OCI-LY1 (cell line): Measurements from ENCODE around the gene SLC25A10.

Experiments used
- H2AFZ ChIP-seq: fragments of 200-600 bp; sonication (generic), shearing (Covaris generic); 2 replicates; pipeline ENCODE4 v1.6.0; 2014; ENCODE audit warnings: antibody characterized with exemption, mild to moderate bottlenecking, low read length
- H3F3A ChIP-seq: fragments of 200-600 bp; sonication (generic), shearing (Covaris generic); 2 replicates; pipeline ENCODE4 v1.6.0; 2014; ENCODE audit warnings: mild to moderate bottlenecking, antibody characterized with exemption, low read length, moderate library complexity; ENCODE audit not compliant: insufficient read depth
- H3K27ac ChIP-seq: fragments of 200-600 bp; sonication (generic); 2 replicates; pipeline ENCODE4 v1.5.1; 2014; ENCODE audit warnings: low read length, mixed run types, mild to moderate bottlenecking, low read depth; ENCODE audit not compliant: poor library complexity, severe bottlenecking
- H3K27me3 ChIP-seq: fragments of 200-600 bp; sonication (generic); 2 replicates; pipeline ENCODE4 v1.6.0; 2014; ENCODE audit warnings: antibody characterized with exemption, mild to moderate bottlenecking, low read length, moderate library complexity; ENCODE audit not compliant: insufficient read depth
- H3K36me3 ChIP-seq: fragments of 200-600 bp; sonication (generic); 2 replicates; pipeline ENCODE4 v1.6.1; 2014; ENCODE audit warnings: mild to moderate bottlenecking, antibody characterized with exemption, low read length, moderate library complexity, mixed read lengths; ENCODE audit not compliant: insufficient read depth
- H3K4me1 ChIP-seq: fragments of 200-600 bp; sonication (generic); 2 replicates; pipeline ENCODE4 v1.5.1; 2014; ENCODE audit warnings: mild to moderate bottlenecking, low read length, moderate library complexity; ENCODE audit not compliant: insufficient read depth, severe bottlenecking
- H3K4me2 ChIP-seq: fragments of 200-600 bp; sonication (generic), shearing (Covaris generic); 2 replicates; pipeline ENCODE4 v1.6.1; 2014; ENCODE audit warnings: low read length
- H3K4me3 ChIP-seq: fragments of 200-600 bp; sonication (generic); 2 replicates; pipeline ENCODE4 v1.5.1; 2014; ENCODE audit warnings: low read length, low read depth, mild to moderate bottlenecking, mixed read lengths; ENCODE audit not compliant: poor library complexity, severe bottlenecking
- H3K79me2 ChIP-seq: fragments of 200-600 bp; shearing (Covaris generic); 2 replicates; pipeline ENCODE4 v1.6.1; 2016; ENCODE audit warnings: mixed run types, low read length, mixed read lengths; ENCODE audit not compliant: insufficient read depth
- H3K9ac ChIP-seq: fragments of 200-600 bp; sonication (generic), shearing (Covaris generic); 2 replicates; pipeline ENCODE4 v1.6.1; 2014; ENCODE audit warnings: mild to moderate bottlenecking, low read length, mixed read lengths
- H3K9me2 ChIP-seq: fragments of 200-600 bp; sonication (generic), shearing (Covaris generic); 2 replicates; pipeline ENCODE4 v1.6.1; 2014; ENCODE audit warnings: low read depth, mild to moderate bottlenecking, low read length, mixed read lengths
- H3K9me3 ChIP-seq: fragments of 200-600 bp; shearing (Covaris generic); 2 replicates; pipeline ENCODE4 v1.6.1; 2014; ENCODE audit warnings: low read length, mixed read lengths
- H4K20me1 ChIP-seq: fragments of 200-600 bp; sonication (generic), shearing (Covaris generic); 2 replicates; pipeline ENCODE4 v1.6.0; 2016; ENCODE audit warnings: mild to moderate bottlenecking, low read length; ENCODE audit not compliant: insufficient read depth
- CTCF ChIP-seq: fragments of 200-600 bp; sonication (generic), shearing (Covaris generic); IDR thresholded peaks from 2 replicates; pipeline ENCODE4 v1.5.1; 2017; ENCODE audit warnings: mild to moderate bottlenecking, antibody characterized with exemption, low read length, moderate library complexity, mixed read lengths
- EZH2 ChIP-seq: fragments of 200-600 bp; sonication (generic), shearing (Covaris generic); IDR thresholded peaks from 2 replicates; pipeline ENCODE4 v1.8.0; 2017; ENCODE audit warnings: borderline replicate concordance, mixed run types, mild to moderate bottlenecking, antibody characterized with exemption, low read length, moderate library complexity, mixed read lengths

The SLC25A10 gene

GRCh38 chr17:81695211-81695610, 16.9 kb upstream of the SLC25A10 start:
- Histone ChIP-seq H3F3A (no peaks in the 10 kb centered on the region), H3K36me3 (peaks cover 93% of the 10 kb centered on the region), H3K79me2 (no peaks in the 10 kb centered on the region), H2AFZ (no peak overlapping the region), H3K4me2 (no peak overlapping the region), H3K27me3 (no peaks in the 10 kb centered on the region), H4K20me1 (no peaks in the 10 kb centered on the region), H3K9ac (no peak overlapping the region), H3K4me3 (no peak overlapping the region), H3K4me1 (no peaks in the 10 kb centered on the region), H3K27ac (no peak overlapping the region), H3K9me2 (no peaks in the 10 kb centered on the region), H3K9me3 (no peaks in the 10 kb centered on the region)
- no peak for TF ChIP-seq EZH2
- no peak for TF ChIP-seq CTCF

- Histone ChIP-seq H3K9ac (no peak overlapping the region), H3K27me3 (no peaks in the 10 kb centered on the region), H4K20me1 (no peaks in the 10 kb centered on the region), H3K79me2 (no peaks in the 10 kb centered on the region), H3K27ac (no peak overlapping the region), H3K4me1 (peaks cover 4% of the 10 kb centered on the region), H3K36me3 (peaks cover 90% of the 10 kb centered on the region), H3K4me3 (no peak overlapping the region), H3K9me3 (no peaks in the 10 kb centered on the region), H3F3A (no peaks in the 10 kb centered on the region), H3K9me2 (no peaks in the 10 kb centered on the region), H3K4me2 (no peak overlapping the region), H2AFZ (no peak overlapping the region)
- TF ChIP-seq CTCF (no peak), EZH2 (no peak)
Observed at GRCh38 chr17:81695801-81696200, 16.3 kb upstream of the SLC25A10 start.

- no peak overlapping the region for H3K9ac ChIP-seq
- H3K4me2 ChIP-seq: no peak overlapping the region
- peaks cover 90% of the 10 kb centered on the region for H3K36me3 ChIP-seq
- no peaks in the 10 kb centered on the region for H3K9me2 ChIP-seq
- no peaks in the 10 kb centered on the region for H3K9me3 ChIP-seq
- no peak overlapping the region for H3K4me3 ChIP-seq
- TF ChIP-seq EZH2 (no peak), CTCF (no peak)
- H2AFZ ChIP-seq: no peak overlapping the region
- H3K79me2 ChIP-seq: peaks cover 5% of the 10 kb centered on the region; the same call in 1 of the 2 replicates
- H3F3A ChIP-seq: no peaks in the 10 kb centered on the region
- no peak overlapping the region for H3K27ac ChIP-seq
- peaks cover 9% of the 10 kb centered on the region for H3K4me1 ChIP-seq
- H3K27me3 ChIP-seq: no peaks in the 10 kb centered on the region
- H4K20me1 ChIP-seq: no peaks in the 10 kb centered on the region
Observed at GRCh38 chr17:81696218-81696941, 15.7 kb upstream of the SLC25A10 start.
